HCT116 (cell line): ENCODE results near the gene ACE. TPM values are rescaled to one million over a fixed set of nuclear protein-coding genes. Genes with fewer than 3 reads are reported as not detected.

Experiments used
- ATAC-seq: fragments of 200-7000 bp; cut with Tn5 transposase; 2 replicates; pipeline ENCODE4 v1.9.1; 2020; ENCODE audit warnings: mild to moderate bottlenecking, moderate library complexity
- BruUV-seq: library from RNA; stranded (reverse); fragments of 400-500 nt; replicated peaks from 2 replicates; lab custom pipeline; 2021; lab: Mats Ljungman, UMichigan
- CTCF ChIA-PET: fragments of 300-600 bp; sonication (Branson Sonifier 250); formaldehyde crosslinking; loops from one replicate; lab custom pipeline; 2021; ENCODE audit warnings: antibody characterized with exemption; lab: Charles Lee
- POLR2A ChIA-PET: fragments of 300-600, 350-600 bp; sonication (Branson Sonifier 250); formaldehyde crosslinking; loops from one replicate; lab custom pipeline; 2021; ENCODE audit warnings: antibody characterized with exemption; lab: Charles Lee
- RAD21 ChIA-PET, 2 experiments: fragments of 300-600 bp; sonication (Branson Sonifier 250); formaldehyde crosslinking; loops; one replicate each; lab custom pipeline; 2023; ENCODE audit warnings: low total read pairs in 2 of 2; ENCODE audit not compliant: uncharacterized antibody in 2 of 2, unreplicated experiment in 2 of 2, low non-redundant PET in 1 of 2; lab: Charles Lee
- DNase-seq: peaks from one replicate; pipeline ENCODE4 v3.0.0-alpha.2; 2010; ENCODE audit warnings: low read depth, low spot score
- H2AFZ ChIP-seq: fragments of 200-600 bp; shearing (Covaris generic), sonication (generic); 2 replicates; pipeline ENCODE4 v1.6.1; 2017; ENCODE audit warnings: low read depth, mixed run types, mixed read lengths, antibody characterized with exemption, low read length; ENCODE audit not compliant: poor library complexity, severe bottlenecking
- H3K27ac ChIP-seq: 2 replicates; pipeline ENCODE4 v1.5.1; 2012; ENCODE audit warnings: low read depth, low read length
- H3K27me3 ChIP-seq: fragments of 200-600 bp; sonication (generic); 2 replicates; pipeline ENCODE4 v1.6.1; 2016; ENCODE audit warnings: mixed run types, low read length, mixed read lengths; ENCODE audit not compliant: insufficient read depth
- H3K36me3 ChIP-seq, 2 experiments: fragments of 200-500 bp in 1 of 2; fragments of 200-600 bp in 1 of 2; sonication (Bioruptor generic) in 1 of 2; sonication (generic) in 1 of 2; 2 replicates each; pipeline versions ENCODE4 v1.5.1 to v1.6.1; 2014 to 2016; ENCODE audit warnings: low read length in 2 of 2, inconsistent platforms in 1 of 2, mixed read lengths in 1 of 2, mixed run types in 1 of 2; ENCODE audit not compliant: insufficient read depth in 2 of 2, control insufficient read depth in 1 of 2
- H3K4me1 ChIP-seq, 2 experiments: fragments of 200-600 bp in 1 of 2; sonication (generic) in 1 of 2; 2 replicates each; pipeline versions ENCODE4 v1.5.1 to v1.6.1; 2012 to 2017; ENCODE audit warnings: low read length in 2 of 2, inconsistent platforms in 1 of 2, mild to moderate bottlenecking in 1 of 2, mixed read lengths in 1 of 2, mixed run types in 1 of 2, moderate library complexity in 1 of 2; ENCODE audit not compliant: insufficient read depth in 2 of 2, control insufficient read depth in 1 of 2
- H3K4me2 ChIP-seq: fragments of 200-600 bp; sonication (generic); 2 replicates; pipeline ENCODE4 v1.6.1; 2017; ENCODE audit warnings: mixed run types, low read length, mixed read lengths
- H3K4me3 ChIP-seq, 2 experiments: fragments of 200-600 bp in 1 of 2; sonication (generic) in 1 of 2; replicated peaks in 1 of 2; 2 replicates each; pipeline ENCODE4 v1.5.1; 2011 to 2016; ENCODE audit warnings: low read length in 2 of 2, control low read depth in 1 of 2, low read depth in 1 of 2, mild to moderate bottlenecking in 1 of 2, mixed read lengths in 1 of 2, mixed run types in 1 of 2
- H3K79me2 ChIP-seq: fragments of 200-600 bp; sonication (generic); 2 replicates; pipeline ENCODE4 v1.6.1; 2017; ENCODE audit warnings: mild to moderate bottlenecking, mixed run types, low read length, moderate library complexity, mixed read lengths; ENCODE audit not compliant: insufficient read depth
- H3K9ac ChIP-seq: fragments of 200-600 bp; sonication (generic); 2 replicates; pipeline ENCODE4 v1.6.1; 2016; ENCODE audit warnings: low read length, mixed read lengths
- H3K9me2 ChIP-seq: fragments of 200-600 bp; sonication (generic), shearing (Covaris generic); 2 replicates; pipeline ENCODE4 v1.6.1; 2017; ENCODE audit warnings: mixed run types, mild to moderate bottlenecking, moderate library complexity; ENCODE audit not compliant: insufficient read depth
- H3K9me3 ChIP-seq, 2 experiments: fragments of 200-500 bp in 1 of 2; fragments of 200-600 bp in 1 of 2; sonication (Bioruptor generic) in 1 of 2; sonication (generic) in 1 of 2; 2 replicates each; pipeline ENCODE4 v1.6.1; 2014 to 2017; ENCODE audit warnings: low read length in 2 of 2, mixed read lengths in 2 of 2, inconsistent platforms in 1 of 2, low read depth in 1 of 2, mild to moderate bottlenecking in 1 of 2, mixed run types in 1 of 2, moderate library complexity in 1 of 2; ENCODE audit not compliant: control insufficient read depth in 1 of 2, insufficient read depth in 1 of 2
- H4K20me1 ChIP-seq: fragments of 200-600 bp; sonication (generic), shearing (Covaris generic); 2 replicates; pipeline ENCODE4 v1.6.1; 2017; ENCODE audit warnings: mixed run types, mild to moderate bottlenecking, moderate library complexity; ENCODE audit not compliant: insufficient read depth
- CBX3 ChIP-seq: IDR thresholded peaks from 2 replicates; pipeline ENCODE4 v1.6.1; 2012; ENCODE audit warnings: low read depth
- CTCF ChIP-seq, 3 experiments: fragments of 200-600 bp in 1 of 3; sonication (generic) in 1 of 3; IDR thresholded peaks in 2 of 3; conservative IDR thresholded peaks in 1 of 3; 2 replicates each; pipeline ENCODE4 v1.5.1; 2012 to 2017; ENCODE audit warnings: low read depth in 2 of 3, low read length in 2 of 3, antibody characterized with exemption in 1 of 3, borderline replicate concordance in 1 of 3, control low read depth in 1 of 3, mild to moderate bottlenecking in 1 of 3, mixed read lengths in 1 of 3, mixed run types in 1 of 3, moderate library complexity in 1 of 3; ENCODE audit not compliant: insufficient read depth in 1 of 3
- ELF1 ChIP-seq: IDR thresholded peaks from 2 replicates; pipeline ENCODE4 v1.6.1; 2012; ENCODE audit warnings: low read depth, borderline replicate concordance
- FOSL1 ChIP-seq: IDR thresholded peaks from 2 replicates; pipeline ENCODE4 v1.6.1; 2012; ENCODE audit warnings: low read depth
- POLR2A ChIP-seq: IDR thresholded peaks from 2 replicates; pipeline ENCODE4 v1.7.0; 2011; ENCODE audit warnings: borderline replicate concordance; ENCODE audit not compliant: insufficient read depth, insufficient read length; ENCODE audit errors: extremely low read depth
- REST ChIP-seq: IDR thresholded peaks from 2 replicates; pipeline ENCODE4 v1.6.1; 2012; ENCODE audit warnings: low read depth
- SP1 ChIP-seq: IDR thresholded peaks from 2 replicates; pipeline ENCODE4 v1.6.1; 2012; ENCODE audit warnings: low read depth
- SRF ChIP-seq: IDR thresholded peaks from 2 replicates; pipeline ENCODE4 v1.6.1; 2012; ENCODE audit warnings: low read depth
- TCF7L2 ChIP-seq: IDR thresholded peaks from 2 replicates; pipeline ENCODE4 v1.7.0; 2011; ENCODE audit warnings: borderline replicate concordance, inconsistent platforms; ENCODE audit not compliant: insufficient read depth, insufficient read length; ENCODE audit errors: extremely low read depth
- ZNF274 ChIP-seq: fragments of 200-500 bp; sonication (Bioruptor generic); IDR thresholded peaks from 2 replicates; pipeline ENCODE4 v1.6.1; 2014; ENCODE audit warnings: mild to moderate bottlenecking, low read depth, low read length, inconsistent platforms
- intact Hi-C: fragments of 100-400 bp; cut with micrococcal nuclease; formaldehyde crosslinking; loops from 2 replicates; pipeline ENCODE4 v1.10.0; 2022
- total RNA-seq: library from RNA; stranded (reverse); gene quantifications from one replicate; pipeline ENCODE4 v1.2.1, GENCODE V29; 2021; ENCODE audit not compliant: unreplicated experiment

Gene ACE
- total RNA-seq, 1 experiment from 2014 or later: 7.7 TPM

DNA sequence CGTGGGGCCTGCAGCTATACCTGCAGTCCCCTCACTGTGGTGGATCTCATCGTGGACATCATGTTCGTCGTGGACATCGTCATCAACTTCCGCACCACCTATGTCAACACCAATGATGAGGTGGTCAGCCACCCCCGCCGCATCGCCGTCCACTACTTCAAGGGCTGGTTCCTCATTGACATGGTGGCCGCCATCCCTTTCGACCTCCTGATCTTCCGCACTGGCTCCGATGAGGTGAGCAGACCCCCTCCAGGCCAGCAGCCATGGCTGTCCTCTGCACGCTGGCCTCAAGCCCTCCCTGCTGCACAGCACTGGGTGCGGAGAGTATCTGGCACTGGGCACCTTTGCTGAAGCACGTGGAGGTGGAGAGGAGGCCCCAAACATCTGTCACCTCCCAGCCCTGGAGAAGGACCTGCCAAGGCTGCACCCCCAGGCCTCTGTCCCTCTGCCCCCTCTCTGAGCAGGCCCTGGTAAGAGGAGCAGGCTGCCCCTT lies 57.3 kb downstream of the ACE start:
- Histone ChIP-seq H2AFZ (no peak overlapping the region), H3K79me2 (no peaks in the 10 kb centered on the region), H3K9me2 (no peaks in the 10 kb centered on the region), H3K9ac (no peak overlapping the region), H3K9me3 (no peaks in the 10 kb centered on the region), H3K27me3 (no peaks in the 10 kb centered on the region), H3K27ac (no peak overlapping the region), H3K4me1 (no peaks in the 10 kb centered on the region), H3K36me3 (no peaks in the 10 kb centered on the region), H4K20me1 (no peaks in the 10 kb centered on the region), H3K4me2 (no peak overlapping the region), H3K4me3 (no peak overlapping the region)
- ChIA-PET CTCF (no interaction called here), POLR2A (no interaction called here), RAD21 (no interaction called here)
- no TSS peak for BruUV-seq
- DNase-seq: no peak
- intact Hi-C loops: no loop called here
- TF ChIP-seq SP1 (no peak), ELF1 (no peak), TCF7L2 (no peak), POLR2A (no peak), CBX3 (no peak), ZNF274 (no peak), CTCF (IDR thresholded peaks at IDR 0.05 in 2 of 3, conservative IDR thresholded peaks at IDR 0.05 in 1 of 3; ENCODE audit: borderline replicate concordance in 1 of 3, insufficient read depth in 1 of 3, low read depth in 2 of 3, low read length in 2 of 3) (no peak), SRF (no peak), REST (no peak), FOSL1 (no peak)
- no peak for ATAC-seq
